SW 1271 (cell line): ENCODE results near the gene CHST8.

Source experiments
- DNase-seq, 2 experiments: peaks; one replicate each; lab custom pipeline; 2025; lab: John Stamatoyannopoulos, UW

Gene CHST8

DNA sequence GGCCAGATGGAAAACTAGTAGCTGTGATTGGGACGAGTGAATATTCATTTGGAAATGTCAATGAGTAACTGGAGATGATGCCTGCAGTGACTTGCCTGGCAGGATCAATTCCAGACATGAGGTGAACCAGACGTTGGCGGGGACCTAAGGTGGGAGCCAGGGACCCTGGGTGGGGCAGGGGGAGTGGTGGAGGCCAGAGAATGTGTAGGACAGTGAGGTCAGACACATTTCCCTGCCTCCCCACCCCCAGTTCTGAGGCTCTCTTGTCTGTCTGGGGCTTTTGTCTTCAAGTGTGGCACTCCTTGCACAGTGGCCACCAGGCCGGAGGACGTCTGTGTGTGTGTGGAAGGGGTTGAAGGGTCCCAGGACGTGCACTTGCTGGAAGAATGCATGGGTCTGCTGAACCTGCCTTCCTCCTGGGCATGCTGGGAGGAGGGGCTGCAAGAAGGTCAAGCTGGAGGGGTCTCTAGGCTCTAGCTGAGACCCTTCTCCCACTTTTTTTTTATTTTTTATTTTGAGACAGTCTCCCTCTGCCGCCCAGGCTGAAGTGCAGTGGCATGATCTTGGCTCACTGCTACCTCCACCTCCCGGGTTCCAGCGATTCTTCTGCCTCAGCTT lies 51.6 kb downstream of the CHST8 start:
- DNase-seq: no peak

DNA sequence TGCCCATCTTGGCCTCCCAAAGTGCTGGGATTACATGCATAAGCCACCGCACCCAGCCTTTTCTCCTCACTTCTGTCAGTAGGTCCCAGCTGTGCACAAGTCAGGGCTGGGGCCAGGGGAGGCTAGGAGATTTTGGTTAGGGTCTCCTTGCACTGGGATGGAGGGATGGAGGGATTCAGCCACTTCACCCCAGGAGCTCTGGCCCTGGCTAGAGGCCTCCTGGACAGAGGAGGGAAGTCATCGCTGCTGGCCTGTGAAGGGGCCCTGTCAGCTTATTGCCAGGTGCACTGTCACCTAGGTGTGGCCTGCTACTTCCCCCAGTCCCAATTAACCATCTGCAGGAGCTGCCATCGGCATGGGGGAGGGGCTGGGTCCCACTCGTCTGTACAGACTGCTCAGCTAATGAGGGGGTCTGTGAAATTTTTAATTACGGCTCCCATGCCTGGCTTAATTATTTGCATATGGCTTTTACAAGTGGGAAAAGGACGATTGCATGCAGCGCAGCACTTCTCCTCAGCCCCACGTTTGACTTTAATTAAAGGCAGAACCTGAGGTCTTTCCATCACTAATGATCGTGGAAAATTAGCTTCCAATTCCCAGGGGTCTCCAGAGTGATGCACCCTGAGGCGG lies 52.4 kb downstream of the CHST8 start:
- no peak for DNase-seq

DNA sequence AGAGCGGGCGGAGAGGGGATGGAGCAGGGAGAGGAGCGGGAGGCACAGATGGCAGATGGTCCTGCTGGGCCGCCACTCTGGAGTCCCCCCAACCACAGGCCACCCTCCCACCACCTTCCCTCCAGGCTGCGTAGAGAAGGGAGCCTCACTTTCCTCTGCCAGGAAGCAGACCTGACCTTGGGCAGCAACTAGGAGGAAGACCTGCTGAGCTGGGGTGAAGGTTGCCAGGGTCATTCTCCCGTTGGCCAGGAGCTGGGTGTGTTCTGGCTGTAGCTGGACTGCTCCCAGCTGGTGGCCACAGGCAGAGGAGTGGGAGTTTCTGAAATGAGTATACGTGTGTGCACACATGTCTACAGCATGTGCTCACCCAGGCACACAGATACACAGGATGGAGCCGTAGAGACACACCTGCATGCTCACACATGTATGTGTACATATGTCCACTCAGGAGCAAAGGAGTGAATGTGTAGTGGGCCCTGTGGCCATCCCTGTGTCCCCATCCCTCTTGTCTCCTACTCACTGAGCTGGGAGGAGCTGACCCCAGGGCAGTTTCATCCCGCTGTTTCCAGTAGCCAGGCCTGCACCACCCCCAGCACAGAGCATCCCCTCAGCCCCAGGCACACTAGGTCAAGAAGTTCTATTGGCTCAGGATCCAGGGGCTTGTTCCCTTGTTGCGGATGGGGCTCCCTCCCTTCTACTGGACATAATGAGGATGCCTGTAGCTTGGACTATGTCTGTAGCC lies 53.0 kb downstream of the CHST8 start:
- DNase-seq: no peak

DNA sequence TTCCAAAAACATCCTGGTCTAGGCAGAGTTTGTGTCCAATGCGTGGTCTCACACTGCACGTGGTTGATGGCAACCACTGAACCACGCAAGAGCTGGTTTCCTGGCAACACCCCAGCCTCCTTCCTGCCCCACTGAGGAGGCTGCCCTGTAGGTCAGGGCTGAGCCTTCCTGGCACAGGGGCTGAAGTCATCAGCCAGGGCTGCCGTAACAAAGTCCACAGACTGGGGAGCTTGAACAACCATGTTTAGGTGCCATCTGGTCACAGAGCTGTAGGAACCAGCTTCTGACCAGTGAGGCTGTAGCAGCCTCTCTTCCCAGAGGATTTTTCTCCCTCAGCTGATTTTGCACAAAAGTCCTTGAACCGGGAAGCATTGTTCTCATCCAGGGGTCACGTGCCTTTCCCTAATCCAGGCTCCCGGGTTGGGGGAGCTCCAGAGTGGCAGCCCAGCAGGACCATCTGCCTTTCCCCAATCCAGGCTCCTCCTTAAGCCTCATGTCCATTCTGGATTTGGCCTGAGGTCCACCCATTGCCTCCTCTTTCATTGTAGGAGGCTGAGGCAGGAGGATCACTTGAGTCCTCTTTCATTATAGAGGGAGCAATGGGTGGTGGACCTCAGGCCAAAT lies 53.9 kb downstream of the CHST8 start:
- no peak for DNase-seq

DNA sequence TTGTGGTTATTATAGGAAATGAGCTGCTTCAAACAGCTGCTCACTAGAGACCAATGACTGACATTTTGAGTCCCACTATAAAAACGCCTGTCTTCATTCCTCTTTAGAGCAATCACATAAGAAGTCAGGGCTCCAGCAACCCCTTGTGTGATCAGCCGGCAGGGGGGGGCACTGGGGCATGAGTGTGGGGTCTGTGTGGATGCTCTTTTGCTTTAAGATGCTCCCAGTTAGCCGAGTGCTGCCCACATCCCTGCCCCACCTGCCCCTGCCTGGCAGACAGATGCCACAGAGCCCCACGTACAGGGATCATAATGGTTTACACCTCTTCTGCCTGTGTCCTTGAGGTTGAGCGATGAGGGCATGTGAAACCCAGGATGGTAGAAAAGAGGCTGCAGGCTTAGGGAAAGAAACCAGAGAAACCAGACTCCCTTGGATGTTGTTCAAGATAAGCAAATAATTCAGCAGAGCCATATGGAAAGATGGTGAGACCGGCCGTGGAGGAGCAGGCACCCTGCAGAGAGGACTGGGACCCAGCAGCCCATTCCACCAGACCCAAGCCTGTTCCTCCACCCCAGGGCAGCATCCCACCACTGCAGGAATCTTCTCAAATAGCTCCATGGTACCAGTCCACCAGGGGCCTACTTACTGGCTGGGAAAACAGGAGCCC lies 55.4 kb downstream of the CHST8 start:
- no peak for DNase-seq

DNA sequence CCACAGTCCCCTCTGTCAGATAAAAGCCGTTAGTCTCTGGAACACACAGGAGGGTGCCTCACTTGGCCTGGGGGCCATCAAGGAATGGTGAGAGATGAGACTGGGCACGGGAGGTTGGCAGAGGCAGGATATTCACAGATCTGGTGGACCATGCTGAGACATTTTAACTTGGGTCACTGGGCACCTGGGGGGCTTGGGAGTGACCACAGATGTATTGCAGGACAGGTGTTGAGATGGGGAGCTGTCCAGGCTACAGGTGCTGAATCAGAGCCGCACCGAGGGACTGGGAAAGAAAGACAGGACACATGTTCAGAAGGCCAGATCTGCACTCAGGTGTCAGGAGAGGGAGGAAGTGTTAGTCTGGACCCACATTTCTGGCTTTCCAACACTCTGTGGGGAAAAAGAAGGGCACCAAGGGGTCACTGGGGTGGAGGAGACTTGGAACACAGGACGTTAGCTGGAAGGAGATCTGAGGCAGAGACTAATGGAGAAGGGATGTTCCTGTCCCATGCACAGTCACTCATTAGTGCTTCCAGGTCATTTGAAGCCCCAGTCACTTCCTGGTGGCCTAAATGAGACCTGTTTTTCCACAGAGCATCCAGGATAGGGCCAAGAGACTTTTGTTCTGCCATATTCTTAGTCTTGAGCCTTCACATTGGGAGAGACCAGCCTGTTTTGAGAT lies 56.1 kb downstream of the CHST8 start:
- no peak for DNase-seq

DNA sequence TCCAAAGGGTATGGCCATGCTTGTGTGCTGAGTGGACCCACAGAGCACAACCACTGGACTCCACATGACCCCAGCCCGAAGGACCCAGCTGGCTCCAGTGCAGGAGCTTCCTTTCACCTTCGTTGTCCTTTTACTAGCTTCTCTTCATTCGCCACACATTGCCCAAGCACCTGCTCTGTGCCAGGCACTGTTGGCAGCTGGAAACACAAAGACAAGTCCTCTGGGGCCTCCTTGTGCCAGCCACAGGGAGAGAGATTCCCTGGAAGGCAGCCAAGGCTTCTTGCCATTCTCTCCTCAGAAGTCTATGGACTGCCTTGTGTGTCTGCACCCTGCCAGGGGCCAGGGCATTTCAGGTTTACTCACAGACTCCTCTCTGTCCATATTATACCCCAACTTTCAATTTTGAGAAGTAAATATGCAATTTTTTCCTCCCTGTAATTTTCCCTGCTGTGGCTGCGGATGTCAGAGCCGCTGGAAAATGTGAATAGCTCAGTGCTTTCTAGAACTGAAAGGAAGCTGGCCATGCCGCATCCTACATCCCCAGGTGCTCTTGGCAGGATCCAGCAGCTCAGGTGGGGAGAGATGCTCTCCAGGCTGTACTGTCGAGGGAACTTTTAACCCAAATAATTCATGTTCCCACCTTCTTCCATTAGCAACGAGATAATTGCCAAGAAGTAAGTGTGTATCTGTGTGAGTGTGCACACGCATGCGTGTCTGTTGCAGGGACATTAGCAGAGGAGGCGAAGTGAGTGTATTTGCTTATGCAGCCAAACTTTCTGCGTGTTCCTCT lies 57.2 kb downstream of the CHST8 start:
- DNase-seq: no peak

DNA sequence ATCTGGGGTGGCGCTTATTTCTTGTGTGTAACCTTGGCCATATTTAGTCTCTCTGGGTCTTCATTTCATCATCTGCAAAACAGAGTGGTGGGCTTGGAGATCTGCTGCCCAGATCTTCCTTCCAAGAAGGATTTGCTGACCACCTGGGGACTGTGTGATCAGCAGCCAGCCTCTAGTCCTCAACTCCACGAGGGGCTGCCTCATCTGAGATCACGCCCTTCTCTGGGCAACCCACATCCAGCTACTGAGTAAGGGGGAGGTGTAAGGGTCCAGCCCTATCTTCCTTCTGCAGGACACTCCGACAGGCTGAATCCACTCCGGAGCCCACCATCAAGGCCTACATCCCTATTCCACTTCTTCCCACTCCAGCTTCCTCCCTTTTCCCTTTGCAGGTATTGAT lies 57.9 kb downstream of the CHST8 start:
- DNase-seq: no peak

DNA sequence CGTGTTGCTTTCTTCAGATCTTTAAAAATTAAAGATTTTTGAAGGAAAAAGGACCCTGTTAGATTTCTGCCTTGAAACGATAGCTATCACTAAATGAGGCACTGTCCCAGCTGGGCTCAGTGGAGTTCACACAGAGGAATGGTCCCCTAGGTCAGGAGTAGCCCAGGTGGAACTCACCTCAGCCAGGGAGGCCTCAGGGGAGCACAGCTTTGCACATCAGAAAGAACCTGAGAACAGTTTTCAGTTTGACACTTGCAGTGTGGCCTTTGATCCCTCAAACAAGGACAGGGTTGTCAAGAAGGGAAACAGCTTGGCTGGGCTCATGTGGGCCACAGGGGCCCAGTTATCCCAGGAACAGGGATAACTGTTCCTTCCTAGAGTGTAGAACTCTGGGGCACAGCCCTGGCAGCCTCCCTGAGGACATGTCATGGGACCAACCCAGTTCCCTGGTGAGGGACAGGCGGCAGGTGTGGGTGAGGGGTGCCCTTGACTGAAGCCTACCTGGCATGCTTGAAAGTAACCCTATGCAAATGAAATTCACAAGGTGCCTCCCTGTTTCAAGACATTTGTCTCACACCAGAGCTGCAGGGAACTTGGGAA lies 59.4 kb downstream of the CHST8 start:
- DNase-seq: no peak

DNA sequence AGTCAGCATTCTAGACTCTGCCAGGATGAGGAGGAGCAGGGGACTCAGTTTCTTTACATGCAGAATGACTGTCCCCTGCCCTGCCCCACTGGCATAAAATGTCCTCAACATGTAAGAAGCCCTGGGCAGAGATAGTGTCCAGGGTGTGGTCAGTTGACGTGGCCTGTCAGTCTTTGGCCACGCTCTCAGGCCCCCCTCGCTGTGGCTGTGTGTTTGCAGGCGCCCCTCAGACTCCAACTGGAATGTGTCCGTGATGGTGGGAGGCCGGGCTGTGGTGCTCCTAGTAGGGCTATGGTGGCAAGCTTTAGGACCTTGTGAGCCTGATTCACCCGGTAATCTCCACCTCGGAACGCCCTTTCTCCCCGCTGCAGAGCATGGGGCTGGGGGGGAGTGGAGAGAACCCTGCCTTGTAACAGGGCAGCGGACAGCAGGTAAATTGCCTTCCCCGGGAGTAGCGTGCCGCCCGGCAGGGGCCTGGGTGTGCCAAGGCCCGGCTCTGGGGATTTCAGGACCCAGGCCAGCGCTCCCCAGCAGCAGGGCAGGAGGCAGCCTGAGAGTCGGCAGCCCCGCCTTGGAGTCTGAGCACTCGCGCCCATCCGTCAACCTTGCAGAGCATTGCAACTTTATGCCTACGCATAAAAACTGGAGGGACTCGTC lies 62.3 kb downstream of the CHST8 start:
- no peak for DNase-seq

DNA sequence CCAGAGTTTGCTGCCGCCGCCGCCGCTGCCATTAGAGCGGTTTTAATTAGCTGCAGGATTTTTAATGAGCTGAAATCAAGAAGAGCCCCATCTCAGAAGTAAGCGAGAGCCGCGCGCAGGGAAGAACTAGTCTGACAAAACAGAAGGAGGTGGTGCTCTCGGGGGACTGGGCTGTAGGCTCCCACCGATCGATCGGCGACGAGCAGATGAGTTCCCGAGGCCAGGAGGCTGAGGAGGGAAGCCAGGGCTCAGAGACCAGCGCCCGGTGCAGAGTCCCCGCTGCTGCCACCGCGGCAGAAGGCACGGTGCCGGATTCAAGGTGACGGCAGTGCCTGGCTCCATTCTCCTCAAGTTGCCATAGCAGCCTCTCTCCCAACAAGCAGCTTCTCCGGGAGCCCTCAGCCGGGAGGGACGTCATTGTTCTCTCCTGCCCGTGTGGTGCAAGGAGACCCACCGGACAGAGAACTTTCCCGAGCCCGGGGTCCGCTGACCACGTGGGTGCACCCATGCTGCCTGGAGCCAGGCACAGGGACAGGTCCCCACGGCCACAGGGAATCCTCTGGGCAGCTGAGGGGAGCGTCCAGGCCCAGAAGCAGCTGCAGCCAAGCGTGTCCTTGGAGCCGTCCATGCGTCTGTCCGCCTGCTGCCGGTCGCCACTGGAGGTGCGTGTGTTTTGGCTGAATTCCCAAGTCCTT lies 62.9 kb downstream of the CHST8 start:
- DNase-seq: no peak

DNA sequence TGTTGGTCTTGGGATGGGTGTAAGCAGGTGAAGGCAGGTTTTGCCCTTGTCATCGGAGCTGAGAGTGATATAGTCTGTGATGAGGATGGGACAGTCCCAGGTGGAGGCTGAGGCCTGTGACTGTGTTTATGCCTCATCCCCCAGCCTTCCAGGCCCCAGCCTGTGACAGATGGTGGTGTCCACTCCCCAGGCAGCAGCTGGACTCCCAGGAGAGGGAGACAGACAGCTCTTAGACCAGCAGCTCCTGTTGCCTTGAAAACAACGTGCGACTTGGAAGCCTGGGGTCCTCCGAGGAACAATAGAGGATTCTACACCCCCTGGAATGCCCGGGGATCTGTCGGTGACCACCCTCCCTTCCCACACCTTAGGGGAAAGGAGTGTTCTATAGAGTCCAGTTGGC lies 63.8 kb downstream of the CHST8 start:
- no peak for DNase-seq

DNA sequence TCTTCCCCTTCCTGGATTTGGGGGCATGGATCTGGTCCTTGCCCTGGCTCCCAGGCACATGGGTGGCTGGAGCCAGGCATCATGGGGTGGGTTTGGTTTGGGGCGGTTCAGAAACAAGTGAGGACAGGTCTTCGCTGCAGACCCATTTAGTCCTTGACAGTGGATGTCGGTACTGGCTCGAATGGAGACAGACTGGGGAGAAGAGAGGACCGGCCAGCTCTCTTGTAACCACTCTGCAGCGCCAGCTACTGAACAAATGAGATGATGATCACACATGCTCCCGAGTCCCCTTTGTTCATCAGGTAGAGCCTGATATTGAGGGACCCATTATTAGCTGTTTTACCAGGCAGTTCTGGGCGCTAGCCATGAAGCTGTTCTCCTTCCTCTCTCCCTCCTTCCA lies 64.5 kb downstream of the CHST8 start:
- DNase-seq: no peak

DNA sequence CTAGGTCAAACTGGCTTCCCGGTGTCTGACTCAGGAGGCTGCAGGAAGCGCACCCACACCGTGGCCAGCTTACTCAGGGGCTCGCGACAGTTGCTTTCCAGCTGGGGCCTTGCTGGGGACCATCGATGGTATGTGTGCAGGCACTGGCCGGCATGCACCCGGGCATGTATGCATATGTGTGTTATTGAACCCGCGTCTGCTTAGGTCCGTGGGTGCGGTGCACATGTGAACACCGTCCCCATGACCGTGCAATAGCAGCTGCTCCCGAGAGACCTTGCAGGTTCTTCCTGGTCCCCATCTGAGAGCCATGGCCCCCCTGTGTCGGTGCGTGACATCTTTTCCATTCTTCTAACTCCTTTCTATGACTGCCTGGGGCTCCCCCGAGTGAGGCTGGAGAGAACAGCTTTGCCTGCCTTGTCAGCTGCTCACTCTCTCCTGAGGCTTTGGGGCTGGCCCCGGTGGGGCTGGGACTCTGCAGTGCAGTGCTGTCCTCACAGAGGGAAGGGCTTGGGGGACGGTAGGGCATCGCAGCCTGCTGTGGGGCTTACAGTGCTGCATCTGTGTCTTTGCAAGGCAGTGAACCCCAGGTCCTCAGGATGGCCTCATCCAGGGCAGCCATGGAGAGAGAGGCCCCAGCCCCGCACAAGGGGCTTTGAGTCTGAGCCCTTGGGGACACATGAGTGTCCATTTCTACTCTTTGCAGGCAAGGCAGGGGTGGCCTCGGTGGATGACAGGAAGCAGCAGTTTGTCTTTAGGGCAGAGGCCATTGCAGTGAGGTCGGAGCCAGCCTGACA lies 65.1 kb downstream of the CHST8 start:
- no peak for DNase-seq

DNA sequence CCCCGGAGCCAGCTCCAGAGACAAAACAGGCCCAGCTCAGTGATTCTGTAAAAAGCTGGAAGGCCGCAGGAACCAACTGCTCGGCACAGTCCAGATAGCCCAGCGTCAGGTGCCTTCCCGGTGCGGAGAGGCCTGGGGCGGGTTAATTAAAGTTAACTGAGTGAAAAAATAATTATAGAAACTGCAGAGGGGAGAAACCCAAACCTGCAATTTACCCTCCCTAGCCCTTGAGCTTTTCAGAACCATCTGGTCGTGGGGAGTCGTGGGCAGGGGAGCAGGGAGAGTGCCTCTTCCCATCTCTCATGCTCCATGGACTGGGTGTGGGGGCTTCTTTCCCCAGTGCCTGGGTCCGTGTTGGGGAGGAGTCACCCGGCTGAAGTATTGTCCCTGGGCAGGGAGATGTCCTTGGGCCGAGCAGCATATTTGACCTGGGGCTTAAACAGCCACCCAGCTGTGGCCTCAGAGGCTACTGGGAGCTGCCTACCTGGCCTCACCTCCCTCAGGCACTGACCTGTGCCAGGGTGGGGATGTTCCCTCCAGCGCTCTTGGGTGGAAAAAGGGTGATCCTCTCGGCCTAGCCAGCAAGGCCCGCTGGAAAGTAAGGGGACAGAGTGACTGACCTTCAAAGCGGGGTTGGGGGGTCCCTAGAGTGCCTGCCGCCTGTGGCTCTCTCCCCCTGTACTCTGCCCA lies 65.9 kb downstream of the CHST8 start:
- DNase-seq: no peak

DNA sequence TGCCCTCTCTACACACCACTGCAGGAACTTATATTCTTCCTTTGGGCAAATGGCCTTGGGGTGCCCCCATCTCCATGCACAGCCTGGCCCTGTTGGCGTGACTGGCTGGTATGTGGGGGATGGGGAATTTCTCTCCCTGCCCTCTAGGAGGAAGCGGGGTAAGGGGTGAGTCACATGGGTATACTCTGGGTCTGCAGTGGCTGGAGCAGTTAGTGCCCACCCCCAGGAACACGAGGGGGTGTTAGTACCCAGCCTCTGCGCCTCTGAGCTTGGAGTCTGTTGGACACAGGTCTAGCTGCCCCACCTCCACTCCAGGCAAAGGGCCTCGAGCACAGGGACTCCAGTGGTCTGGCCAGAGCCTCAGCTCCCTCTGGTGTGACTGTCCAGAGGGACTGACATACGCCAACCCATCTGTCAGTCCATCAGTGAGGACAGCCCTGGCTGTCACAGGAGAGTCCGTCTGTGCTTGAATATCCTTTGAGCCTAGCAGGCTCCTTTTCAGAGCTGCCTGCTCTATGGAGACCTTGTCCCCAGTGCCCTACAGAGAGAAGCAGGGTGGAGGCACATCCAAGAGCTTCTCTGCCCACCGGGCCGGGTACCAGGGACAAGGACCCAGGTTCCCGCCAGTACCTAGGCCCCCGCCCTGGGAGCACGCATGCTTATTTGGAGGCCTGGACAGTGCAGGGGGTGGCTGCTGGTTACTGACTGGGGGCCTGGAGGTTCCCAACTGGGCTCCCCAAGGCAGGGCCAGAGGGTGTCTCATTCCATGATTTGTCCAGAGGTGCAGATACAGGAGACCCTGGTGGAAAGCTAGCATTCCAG lies 66.6 kb downstream of the CHST8 start:
- DNase-seq: no peak

DNA sequence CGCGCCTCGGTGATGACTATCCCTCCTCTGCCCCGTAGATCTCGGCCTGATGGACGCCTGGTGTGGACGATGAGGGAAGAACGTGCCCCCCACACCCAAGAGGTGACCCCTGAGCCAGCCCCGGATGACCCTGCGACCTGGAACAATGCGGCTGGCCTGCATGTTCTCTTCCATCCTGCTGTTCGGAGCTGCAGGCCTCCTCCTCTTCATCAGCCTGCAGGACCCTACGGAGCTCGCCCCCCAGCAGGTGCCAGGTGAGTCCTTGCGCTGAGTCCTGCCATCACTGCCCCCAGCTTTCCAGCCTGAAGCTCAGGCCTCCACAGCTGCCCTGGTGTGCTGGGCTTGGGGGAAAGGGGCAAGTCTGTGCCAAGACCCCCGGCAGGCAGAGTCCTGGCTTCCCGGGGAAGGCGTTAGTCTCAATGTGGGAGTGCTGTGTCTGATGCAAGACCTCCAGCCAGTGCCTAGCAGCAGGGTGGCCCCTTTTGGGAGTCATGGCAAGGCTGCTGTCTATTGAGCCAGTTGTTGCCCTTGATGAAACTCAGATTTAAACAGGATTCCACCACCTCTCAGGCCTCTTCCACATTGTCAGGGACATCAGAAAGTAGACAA lies 67.5 kb downstream of the CHST8 start:
- no peak for DNase-seq
